Non-pigmented ciliary epithelial cell (primary cell): ENCODE data around the gene NFE2L3.
"Not testable (repeated sequence)": the region's sequence is repeated elsewhere in the genome, so short reads cannot be mapped to it uniquely, and the experiment has no call there.

ENCODE experiments used
- DNase-seq: peaks from one replicate; pipeline ENCODE4 v3.0.0-alpha.2; 2010; ENCODE audit warnings: low read depth

NFE2L3 gene

DNA sequence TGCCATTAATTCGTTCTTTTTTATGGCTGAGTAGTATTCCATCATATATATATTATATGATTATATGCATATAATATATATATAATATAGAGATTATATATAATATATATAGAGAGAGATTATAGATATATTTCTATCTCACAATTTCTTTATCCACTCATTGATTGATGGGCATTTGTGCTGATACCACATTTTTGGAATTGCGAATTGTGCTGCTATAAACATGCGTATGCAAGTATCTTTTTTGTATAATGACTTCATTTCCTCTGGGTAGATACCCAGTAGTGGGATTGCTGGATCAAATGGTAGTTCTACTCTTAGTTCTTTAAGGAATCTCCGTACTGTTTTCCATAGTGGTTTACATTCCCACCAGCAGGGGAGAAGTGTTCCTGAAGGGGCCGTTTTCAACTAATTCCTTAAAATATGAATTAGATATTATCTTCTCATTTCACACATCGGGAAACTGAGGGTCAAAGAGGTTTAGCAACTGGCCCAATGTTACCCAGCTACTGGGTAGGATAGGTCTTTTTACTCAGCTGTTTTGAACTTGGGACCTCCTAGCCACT, 16.5 kb downstream of the NFE2L3 start:
- DNase-seq, result no peak

DNA sequence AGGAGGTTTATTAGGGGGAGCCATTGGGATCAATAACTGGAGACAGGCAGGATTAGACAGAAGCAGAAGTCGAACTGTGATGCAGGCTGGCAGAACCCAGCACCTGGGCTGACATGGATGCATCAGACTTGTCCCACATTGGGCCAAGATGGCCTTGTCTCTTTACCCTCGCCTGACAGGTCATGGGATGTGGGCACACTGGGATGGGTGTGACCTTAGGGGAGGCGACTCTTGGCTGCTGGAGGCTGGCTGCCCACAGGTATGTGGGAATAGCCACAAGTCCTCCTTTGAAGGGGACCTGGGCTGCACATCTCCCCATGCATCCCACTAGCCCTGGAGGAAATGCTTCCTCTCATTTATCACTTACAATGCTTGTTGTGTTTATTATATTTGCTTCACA, 17.3 kb downstream of the NFE2L3 start:
- DNase-seq, result no peak

DNA sequence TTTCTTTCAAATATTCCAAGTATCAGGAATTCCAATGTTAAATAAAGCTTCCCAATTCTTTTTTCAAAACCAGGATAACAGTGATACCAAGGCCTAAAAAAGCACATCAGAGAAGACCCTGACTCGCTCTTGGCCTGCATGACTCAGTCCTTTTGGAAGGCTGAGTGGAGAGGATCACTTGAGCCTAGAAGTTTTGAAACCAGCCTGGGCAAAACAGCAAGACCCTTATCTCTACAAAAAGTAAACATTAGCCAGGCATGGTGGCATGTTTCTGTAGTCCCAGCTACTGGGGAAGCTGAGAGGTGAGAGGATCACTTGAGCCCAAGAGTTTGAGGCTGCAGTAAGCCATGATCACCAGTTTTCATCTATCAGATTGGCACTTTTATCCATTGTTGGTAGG, 18.7 kb downstream of the NFE2L3 start:
- no peak for DNase-seq

DNA sequence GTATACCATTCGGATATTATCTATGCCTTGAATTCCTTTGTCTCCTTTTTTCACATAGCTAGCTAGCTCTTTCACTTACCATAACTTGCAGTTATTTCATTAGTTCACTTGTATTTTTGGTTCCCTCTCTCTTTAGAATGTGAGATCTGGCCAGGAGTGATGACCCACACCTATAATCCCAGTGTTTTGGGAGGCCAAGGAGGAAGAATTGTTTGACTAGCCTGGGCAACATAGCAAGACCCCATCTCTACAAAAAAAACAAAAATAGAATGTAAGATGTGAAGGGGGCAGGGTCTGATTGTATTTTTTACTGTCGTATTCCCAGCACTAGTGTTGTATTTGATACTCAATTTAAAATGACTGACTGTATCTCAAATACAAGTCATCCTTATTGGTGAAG, 19.6 kb downstream of the NFE2L3 start:
- no peak for DNase-seq

DNA sequence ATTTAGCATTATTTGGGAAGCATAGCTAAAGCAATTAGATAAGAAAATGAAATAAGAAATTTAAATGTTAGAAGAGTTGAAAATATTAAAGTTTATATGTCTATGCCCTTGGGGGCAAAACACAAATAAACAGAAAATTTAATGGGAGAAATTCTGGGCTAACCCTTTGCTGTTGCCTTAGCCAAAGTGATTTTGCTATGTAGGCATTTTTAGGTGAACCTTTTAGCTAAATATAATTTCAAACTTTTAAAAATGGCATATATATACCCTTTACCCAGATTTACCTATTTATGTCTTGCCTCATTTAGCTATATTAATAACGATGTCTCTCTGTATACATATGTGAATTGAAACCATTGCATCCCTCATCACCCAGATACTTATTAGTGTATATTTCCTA, 20.1 kb downstream of the NFE2L3 start:
- no peak for DNase-seq

DNA sequence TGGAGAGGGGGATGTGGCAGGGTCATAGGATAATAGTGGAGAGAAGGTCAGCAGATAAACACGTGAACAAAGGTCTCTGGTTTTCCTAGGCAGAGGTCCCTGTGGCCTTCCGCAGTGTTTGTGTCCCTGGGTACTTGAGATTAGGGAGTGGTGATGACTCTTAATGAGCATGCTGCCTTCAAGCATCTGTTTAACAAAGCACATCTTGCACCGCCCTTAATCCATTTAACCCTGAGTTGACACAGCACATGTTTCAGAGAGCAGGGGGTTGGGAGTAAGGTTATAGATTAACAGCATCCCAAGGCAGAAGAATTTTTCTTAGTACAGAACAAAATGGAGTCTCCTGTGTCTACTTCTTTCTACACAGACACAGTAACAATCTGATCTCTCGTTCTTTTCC, 23.9 kb downstream of the NFE2L3 start:
- DNase-seq, result not testable (repeated sequence)

DNA sequence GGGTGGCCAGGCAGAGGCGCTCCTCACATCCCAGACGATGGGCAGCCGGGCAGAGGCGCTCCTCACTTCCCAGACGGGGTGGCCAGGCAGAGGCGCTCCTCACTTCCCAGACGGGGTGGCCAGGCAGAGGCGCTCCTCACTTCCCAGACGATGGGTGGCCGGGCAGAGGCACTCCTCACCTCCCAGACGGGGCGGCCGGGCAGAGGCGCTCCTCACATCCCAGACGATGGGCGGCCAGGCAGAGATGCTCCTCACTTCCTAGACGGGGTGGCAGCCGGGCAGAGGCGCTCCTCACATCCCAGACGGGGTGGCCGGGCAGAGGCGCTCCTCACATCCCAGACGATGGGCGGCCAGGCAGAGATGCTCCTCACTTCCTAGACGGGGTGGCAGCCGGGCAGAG, 24.7 kb downstream of the NFE2L3 start:
- not testable (repeated sequence) for DNase-seq

DNA sequence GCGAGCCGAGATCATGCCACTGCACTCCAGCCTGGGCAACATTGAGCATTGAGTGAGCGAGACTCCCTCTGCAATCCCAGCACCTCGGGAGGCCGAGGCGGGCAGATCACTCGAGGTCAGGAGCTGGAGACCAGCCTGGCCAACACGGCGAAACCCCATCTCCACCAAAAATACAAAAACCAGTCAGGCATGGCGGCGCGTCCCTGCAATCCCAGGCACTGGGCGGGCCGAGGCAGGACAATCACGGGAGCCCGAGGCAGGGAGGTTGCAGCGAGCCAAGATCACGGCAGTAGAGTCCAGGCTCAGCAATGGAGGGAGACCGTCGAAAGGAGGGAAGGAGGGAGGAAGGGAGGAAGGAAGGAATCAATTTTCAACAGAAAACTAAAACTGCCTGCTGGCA, 25.3 kb downstream of the NFE2L3 start:
- not testable (repeated sequence) for DNase-seq

DNA sequence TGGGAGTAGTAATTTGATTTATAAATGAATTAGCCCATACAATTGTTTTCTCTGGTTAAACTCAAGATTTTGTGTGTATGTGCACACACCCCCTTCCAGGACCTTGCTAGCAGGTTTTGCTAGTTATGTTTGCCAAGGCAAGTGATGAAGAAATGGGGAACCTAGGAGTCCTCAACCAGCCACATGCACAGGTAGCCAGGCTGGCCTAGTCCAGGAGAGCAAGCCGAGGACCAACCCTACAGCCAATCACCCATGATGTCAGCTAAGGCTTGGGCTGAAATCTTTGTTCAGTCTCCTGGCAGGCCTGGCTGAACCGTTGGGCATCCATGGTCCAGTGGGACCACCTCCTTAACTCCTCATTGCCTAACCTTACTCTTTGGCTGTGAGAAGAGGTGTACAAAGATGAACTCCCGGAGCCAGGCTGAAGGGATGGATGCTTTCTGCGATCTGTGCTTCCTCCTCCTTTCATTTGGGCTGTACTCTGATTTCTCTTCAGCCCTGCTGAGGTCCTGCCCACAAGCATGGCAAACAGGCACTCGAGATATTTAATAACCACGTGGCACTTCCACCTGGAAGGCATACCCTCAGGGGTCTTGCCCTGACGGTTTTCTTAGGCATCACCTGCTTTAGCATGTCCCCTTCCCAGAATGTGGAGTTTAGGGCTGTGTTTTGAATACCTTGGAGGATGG, 26.4 kb downstream of the NFE2L3 start:
- DNase-seq, result no peak

DNA sequence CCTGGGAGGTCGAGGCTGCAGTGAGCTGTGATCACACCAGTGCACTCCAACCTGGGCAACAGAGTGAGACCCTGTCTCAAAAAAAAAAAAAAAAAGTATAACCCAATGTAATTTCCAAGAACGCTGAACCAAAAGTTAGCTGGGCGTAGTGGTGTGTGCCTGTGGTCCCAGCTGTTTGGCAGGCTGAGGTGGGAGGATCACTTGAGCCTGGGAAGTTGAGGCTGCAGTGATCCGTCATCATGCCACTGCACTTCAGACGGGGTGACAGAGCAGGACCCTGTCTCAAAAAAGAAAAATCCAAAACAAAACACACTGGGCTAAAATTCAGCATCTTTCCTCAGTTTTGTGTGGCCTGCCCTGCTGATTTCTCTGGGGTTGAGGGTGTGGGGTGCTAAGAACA, 27.4 kb downstream of the NFE2L3 start:
- DNase-seq, result no peak

DNA sequence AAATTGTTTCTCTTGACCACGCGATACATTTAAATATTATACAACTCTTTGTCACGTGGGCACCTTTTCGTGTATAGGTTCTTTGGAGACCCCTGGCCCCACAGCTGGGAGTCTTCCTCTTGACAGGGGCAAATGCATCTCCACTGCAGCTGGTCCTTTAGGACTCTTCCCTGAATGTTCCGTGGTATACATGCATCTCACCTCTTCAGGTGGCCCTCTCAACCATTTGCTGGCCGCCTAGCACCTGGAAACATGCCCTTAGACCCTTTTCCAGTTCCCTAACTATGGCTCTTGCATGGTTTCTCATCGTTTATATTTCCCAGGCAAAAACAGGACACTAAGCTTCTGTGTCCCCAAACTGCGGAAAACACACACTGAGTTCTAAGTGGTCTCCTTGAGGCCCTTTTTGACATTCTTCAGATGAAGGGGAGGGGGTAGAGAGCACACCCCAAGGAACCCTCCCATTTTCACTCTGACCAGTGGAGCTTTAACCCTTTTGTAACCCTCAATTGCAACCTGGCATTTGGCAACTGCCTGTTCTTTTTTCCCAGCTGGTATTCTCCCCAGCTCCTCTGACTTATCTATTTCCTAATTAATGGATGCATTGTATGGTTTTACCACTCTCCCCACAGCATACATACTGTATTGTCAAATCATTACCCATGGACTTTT, 28.0 kb downstream of the NFE2L3 start:
- no peak for DNase-seq

DNA sequence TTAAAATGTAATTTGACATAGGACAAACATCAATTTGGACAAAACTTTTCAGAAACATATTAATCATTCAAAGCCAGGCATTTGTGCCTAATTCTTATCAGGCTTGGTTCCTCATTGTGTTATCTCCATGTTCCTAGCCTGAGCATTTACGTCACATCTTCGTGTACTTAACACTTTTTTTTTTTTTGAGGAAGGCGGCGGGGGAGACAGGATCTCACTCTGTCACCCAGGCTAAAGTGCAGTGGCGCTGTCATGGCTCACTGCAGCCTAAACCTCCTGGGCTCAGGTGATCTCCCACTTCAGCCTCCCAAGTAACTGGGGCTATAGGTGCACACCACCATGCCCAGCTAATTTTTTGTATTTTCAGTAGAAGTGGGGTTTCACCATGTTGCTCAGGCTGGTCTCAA, 28.8 kb downstream of the NFE2L3 start:
- no peak for DNase-seq

DNA sequence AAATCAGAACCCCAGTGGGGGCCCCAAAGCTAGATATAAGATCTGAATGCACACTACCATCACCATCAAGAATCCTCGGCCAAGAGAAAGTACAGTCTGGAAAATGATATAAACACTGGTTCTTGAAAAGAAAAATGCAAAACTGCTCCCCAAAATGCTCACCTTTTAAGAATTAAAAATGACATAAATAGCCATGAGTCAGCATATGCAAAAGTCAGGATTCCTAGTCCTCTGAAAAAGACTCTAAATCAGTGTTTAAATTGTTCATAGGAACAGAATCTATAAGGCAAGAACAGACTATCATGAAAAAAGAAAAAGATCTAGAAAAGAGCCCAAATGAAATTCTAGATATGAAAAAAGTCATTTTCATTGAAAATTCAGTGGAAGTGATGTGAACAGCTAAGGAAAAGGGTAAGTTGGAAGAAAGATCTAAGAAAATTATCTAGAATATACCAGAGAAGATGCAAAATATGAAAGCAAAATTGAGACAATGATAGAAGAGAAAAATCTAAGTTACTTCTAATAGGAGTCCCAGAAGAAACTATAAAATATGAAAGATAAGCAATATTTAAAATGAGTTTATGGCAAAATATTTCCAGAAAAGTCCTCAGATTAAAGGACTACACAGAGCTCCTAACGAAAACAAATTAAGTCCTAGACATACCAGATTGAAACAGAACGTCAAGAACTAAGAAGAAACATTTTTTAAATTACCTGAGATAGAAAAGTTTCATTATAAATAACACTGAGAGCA, 29.7 kb downstream of the NFE2L3 start:
- no peak for DNase-seq

DNA sequence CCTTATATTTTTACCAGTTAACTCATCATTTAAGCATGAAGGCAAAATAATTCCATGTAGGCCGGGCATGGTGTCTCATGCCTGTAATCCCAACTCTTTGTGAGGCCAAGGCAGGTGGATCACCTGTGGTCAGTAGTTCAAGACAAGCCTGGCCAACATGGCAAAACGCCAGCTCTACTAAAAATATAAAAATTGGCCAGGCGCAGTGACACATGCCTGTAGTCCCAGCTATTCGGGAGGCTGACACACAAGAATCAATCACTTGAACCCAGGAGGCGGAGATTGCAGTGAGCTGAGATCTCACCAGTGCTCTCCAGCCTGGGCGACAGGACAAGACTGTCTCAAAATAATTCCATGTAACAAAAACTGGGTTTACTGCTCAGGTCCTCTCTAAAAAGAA, 30.3 kb downstream of the NFE2L3 start:
- no peak for DNase-seq

DNA sequence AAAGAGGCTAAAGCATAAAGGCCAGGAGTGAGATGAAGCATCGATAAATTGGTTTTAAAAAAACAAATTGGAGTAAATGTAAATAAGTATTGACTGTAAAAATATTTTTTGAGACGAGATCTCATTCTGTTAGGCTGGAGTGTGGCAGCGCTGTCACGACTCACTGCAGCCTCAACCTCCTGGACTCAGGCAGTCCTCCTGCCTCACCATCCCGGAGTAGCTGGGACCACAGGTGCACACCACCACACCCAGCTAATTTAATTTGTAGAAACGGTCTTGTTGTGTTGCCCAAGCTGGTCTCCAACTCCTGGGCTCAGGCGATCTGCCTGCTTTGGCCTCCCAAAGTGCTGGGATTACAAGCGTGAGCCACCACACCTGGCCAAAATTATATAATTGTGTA, 30.7 kb downstream of the NFE2L3 start:
- no peak for DNase-seq

DNA sequence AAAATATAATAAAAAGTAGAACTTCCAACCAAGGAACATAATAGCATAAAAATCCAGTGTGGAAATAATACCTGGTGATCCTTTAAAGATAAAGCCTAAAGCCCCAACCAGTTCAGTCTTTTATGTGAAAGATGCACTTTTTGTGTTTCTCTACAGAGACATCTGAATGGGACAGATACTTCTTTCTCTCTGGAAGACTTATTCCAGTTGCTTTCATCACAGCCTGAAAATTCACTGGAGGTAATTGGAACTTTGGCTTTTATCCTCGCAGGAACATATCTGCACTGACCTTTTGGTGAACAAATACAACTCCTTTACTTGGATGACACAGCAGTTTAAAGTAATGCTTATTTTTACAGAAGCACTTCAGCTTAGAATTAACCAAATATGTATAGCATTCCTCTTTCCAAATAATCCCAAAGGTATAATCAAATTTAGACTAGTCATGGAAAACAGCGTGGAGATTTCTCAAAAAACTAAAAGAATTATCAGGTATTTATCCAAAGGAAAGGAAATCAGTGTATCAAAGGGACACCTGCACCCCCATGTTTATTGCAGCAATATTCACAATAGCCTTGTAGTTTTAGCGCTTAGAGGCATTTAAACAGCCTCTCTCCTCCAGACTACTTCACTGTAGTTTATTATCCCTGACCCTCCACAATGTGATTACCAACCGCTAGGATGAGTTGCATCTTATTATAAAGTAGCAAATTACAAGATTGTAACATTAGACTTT, 31.7 kb downstream of the NFE2L3 start:
- DNase-seq, result no peak

DNA sequence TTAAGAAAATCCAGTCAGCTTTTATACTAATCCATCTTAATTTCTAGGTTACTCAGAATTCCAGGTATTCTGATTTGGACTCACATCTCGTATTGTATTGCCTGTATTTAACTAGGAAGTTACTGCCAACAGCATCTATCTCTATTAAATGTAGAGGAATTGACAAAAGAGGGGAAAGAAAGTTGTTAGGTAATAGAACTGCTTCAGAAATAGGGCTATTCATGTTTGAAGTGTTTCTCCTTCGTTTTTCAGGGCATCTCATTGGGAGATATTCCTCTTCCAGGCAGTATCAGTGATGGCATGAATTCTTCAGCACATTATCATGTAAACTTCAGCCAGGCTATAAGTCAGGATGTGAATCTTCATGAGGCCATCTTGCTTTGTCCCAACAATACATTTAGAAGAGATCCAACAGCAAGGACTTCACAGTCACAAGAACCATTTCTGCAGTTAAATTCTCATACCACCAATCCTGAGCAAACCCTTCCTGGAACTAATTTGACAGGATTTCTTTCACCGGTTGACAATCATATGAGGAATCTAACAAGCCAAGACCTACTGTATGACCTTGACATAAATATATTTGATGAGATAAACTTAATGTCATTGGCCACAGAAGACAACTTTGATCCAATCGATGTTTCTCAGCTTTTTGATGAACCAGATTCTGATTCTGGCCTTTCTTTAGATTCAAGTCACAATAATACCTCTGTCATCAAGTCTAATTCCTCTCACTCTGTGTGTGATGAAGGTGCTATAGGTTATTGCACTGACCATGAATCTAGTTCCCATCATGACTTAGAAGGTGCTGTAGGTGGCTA, 32.5 kb downstream of the NFE2L3 start:
- not testable (repeated sequence) for DNase-seq

DNA sequence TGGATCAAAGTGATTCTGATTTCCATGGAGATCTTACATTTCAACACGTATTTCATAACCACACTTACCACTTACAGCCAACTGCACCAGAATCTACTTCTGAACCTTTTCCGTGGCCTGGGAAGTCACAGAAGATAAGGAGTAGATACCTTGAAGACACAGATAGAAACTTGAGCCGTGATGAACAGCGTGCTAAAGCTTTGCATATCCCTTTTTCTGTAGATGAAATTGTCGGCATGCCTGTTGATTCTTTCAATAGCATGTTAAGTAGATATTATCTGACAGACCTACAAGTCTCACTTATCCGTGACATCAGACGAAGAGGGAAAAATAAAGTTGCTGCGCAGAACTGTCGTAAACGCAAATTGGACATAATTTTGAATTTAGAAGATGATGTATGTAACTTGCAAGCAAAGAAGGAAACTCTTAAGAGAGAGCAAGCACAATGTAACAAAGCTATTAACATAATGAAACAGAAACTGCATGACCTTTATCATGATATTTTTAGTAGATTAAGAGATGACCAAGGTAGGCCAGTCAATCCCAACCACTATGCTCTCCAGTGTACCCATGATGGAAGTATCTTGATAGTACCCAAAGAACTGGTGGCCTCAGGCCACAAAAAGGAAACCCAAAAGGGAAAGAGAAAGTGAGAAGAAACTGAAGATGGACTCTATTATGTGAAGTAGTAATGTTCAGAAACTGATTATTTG, 33.3 kb downstream of the NFE2L3 start:
- DNase-seq, result no peak

DNA sequence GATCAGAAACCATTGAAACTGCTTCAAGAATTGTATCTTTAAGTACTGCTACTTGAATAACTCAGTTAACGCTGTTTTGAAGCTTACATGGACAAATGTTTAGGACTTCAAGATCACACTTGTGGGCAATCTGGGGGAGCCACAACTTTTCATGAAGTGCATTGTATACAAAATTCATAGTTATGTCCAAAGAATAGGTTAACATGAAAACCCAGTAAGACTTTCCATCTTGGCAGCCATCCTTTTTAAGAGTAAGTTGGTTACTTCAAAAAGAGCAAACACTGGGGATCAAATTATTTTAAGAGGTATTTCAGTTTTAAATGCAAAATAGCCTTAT, 33.8 kb downstream of the NFE2L3 start:
- DNase-seq, result no peak

DNA sequence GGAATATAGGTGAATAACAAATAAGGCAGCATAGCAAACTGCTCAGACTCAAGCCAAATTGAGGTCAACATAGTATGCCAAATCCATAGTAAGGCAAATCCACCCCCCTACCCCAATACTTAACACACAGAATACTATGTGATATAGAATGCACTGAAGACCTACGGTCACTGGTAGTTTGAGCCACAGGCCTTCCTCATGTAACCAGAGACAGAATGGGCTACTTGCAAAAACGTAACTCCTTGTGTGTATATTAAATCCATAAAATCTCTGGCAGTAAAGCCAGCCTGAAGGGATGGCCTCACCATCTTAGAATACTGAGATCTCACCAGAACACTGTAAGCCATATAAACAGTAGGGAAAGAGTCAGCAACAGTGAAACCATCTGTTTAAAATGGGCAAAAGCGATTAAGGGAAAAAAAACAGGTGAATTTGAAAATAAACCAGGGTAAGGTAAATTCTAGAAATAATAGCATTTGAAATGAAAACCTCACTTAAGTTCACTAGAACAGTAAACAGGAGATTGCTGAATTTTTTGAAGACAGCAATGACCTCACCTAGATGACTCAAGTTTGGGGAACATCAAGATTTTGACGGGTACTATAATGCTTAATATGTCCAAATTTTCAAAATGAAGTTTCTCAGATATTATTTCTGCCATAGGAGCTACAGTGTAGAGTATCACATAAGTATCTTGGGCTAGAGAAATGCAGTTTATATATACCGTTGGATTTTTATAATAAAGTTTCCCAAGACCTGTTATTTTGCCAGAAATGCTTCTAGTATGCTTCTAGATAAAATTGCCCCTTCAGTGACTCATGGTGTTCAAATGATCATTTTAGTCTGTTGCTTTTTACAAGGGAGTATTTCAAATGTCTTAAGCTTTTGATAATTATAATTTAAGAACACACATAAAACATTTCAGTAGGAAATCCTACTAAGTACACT, 34.6 kb downstream of the NFE2L3 start:
- no peak for DNase-seq
